K562 (cell line): ENCODE measurements around the gene SUCO. TPM values are rescaled to one million over a fixed set of nuclear protein-coding genes. Genes with fewer than 3 reads are reported as not detected.

Experiments used
- EP400 ChIP-seq: fragments of 450-650 bp; IDR thresholded peaks from 2 replicates; pipeline ENCODE4 v1.6.1; 2017; ENCODE audit warnings: antibody characterized with exemption, mild to moderate bottlenecking, moderate library complexity
- HNRNPK ChIP-seq: fragments of 200-400 bp; formaldehyde crosslinking; IDR thresholded peaks from one replicate; pipeline ENCODE4 v1.6.1; 2018; ENCODE audit warnings: mild to moderate bottlenecking, low read depth, low read length; ENCODE audit not compliant: poor library complexity, severe bottlenecking
- KLF13 ChIP-seq: fragments of 450-650 bp; IDR thresholded peaks from 2 replicates; pipeline ENCODE4 v1.6.1; 2016; ENCODE audit warnings: missing genetic modification characterization, low read depth, mild to moderate bottlenecking, missing compliant biosample characterization, moderate library complexity, borderline replicate concordance
- PTTG1 ChIP-seq: fragments of 450-650 bp; IDR thresholded peaks from 2 replicates; pipeline ENCODE4 v1.6.1; 2016; ENCODE audit warnings: low read depth, mild to moderate bottlenecking, missing genetic modification characterization, missing compliant biosample characterization
- ZNF140 ChIP-seq: fragments of 250-450 bp; sonication (Bioruptor Pico); IDR thresholded peaks from 2 replicates; pipeline ENCODE4 v1.8.0; 2021; ENCODE audit warnings: moderate library complexity, mild to moderate bottlenecking, inconsistent platforms
- ZNF217 ChIP-seq: sonication (generic); formaldehyde crosslinking; IDR thresholded peaks from 2 replicates; pipeline ENCODE4 v1.8.0; 2022; ENCODE audit warnings: mild to moderate bottlenecking, missing genetic modification reagents
- ZNF224 ChIP-seq: sonication (generic); formaldehyde crosslinking; IDR thresholded peaks from 2 replicates; pipeline ENCODE4 v1.8.0; 2022; ENCODE audit warnings: mild to moderate bottlenecking, missing genetic modification reagents
- polyA plus RNA-seq, 8 experiments: library from polyadenylated mRNA; depleted of rRNA in 4 of 8; stranded (reverse) in 5 of 8; unstranded in 3 of 8; fragments of >200 nt; fragmentation: Nextera tagmentation in 2 of 8; fragmentation: Illumina TruSeq in 1 of 8; extraction: Ambion mirVana in 2 of 8; extraction: Trizol in 1 of 8; gene quantifications; 2 replicates each; pipeline versions ENCODE4 v1.2.1 to v1.2.3, GENCODE V29; 2011 to 2014; ENCODE audit warnings: inconsistent platforms in 1 of 8, missing spikeins in 1 of 8
- total RNA-seq, 7 experiments: library from RNA; depleted of rRNA in 6 of 7; stranded (reverse); fragments of >200 nt in 6 of 7; fragmentation: Illumina TruSeq in 2 of 7; extraction: Trizol in 2 of 7; gene quantifications; 2 replicates each; pipeline versions ENCODE4 v1.2.1 to v1.2.3, GENCODE V29; 2011 to 2021; ENCODE audit warnings: low replicate concordance in 1 of 7
- TF ChIP-seq, protein P1 (sequence below), 3 experiments: fragments of 200-800 bp in 1 of 3; sonication (Bioruptor generic) in 1 of 3; sonication (generic) in 1 of 3; formaldehyde crosslinking in 1 of 3; IDR thresholded peaks; 2 replicates each; pipeline versions ENCODE4 v1.6.1 to v1.8.0; 2016 to 2022; ENCODE audit warnings: mild to moderate bottlenecking in 2 of 3, missing compliant biosample characterization in 2 of 3, missing genetic modification characterization in 2 of 3, missing genetic modification reagents in 1 of 3
- TF ChIP-seq, protein P2 (sequence below): fragments of 450-650 bp; conservative IDR thresholded peaks from 2 replicates; pipeline ENCODE4 v1.6.1; 2016; ENCODE audit warnings: missing genetic modification characterization, low read depth, mild to moderate bottlenecking, control low read depth, missing compliant biosample characterization
- TF ChIP-seq, protein P3 (sequence below), 2 experiments: fragments of 450-650 bp in 1 of 2; sonication (generic) in 1 of 2; formaldehyde crosslinking in 1 of 2; IDR thresholded peaks in 1 of 2; conservative IDR thresholded peaks in 1 of 2; 2 replicates each; pipeline versions ENCODE4 v1.6.1 to v1.8.1; 2016 to 2023; ENCODE audit warnings: mild to moderate bottlenecking in 2 of 2, moderate library complexity in 2 of 2, inconsistent platforms in 1 of 2, missing genetic modification reagents in 1 of 2
- TF ChIP-seq, protein P4 (sequence below), 2 experiments: fragments of 200-800 bp in 1 of 2; sonication (Bioruptor generic) in 1 of 2; sonication (generic) in 1 of 2; formaldehyde crosslinking in 1 of 2; IDR thresholded peaks in 1 of 2; conservative IDR thresholded peaks in 1 of 2; 2 replicates each; pipeline versions ENCODE4 v1.5.0 to v1.6.1; 2016 to 2020; ENCODE audit warnings: missing compliant biosample characterization in 1 of 2, missing genetic modification characterization in 1 of 2, missing genetic modification reagents in 1 of 2
- TF ChIP-seq, protein P5 (sequence below): fragments of 250-450 bp; sonication (Bioruptor Pico); IDR thresholded peaks from 2 replicates; pipeline ENCODE4 v1.8.0; 2022; ENCODE audit warnings: inconsistent platforms
- TF ChIP-seq, protein P6 (sequence below), 2 experiments: IDR thresholded peaks in 1 of 2; conservative IDR thresholded peaks in 1 of 2; 2 replicates each; pipeline ENCODE4 v1.6.1; 2016; ENCODE audit warnings: low read depth in 2 of 2, mild to moderate bottlenecking in 1 of 2, missing compliant biosample characterization in 1 of 2, missing genetic modification characterization in 1 of 2, moderate library complexity in 1 of 2

Gene SUCO
- total and polyA plus RNA-seq, 9 of the 15 experiments (the other 6 are each of a cell fraction or from before 2014, with no cell fraction given) = 2.5 to 20.6 (median 14.3) TPM

DNA sequence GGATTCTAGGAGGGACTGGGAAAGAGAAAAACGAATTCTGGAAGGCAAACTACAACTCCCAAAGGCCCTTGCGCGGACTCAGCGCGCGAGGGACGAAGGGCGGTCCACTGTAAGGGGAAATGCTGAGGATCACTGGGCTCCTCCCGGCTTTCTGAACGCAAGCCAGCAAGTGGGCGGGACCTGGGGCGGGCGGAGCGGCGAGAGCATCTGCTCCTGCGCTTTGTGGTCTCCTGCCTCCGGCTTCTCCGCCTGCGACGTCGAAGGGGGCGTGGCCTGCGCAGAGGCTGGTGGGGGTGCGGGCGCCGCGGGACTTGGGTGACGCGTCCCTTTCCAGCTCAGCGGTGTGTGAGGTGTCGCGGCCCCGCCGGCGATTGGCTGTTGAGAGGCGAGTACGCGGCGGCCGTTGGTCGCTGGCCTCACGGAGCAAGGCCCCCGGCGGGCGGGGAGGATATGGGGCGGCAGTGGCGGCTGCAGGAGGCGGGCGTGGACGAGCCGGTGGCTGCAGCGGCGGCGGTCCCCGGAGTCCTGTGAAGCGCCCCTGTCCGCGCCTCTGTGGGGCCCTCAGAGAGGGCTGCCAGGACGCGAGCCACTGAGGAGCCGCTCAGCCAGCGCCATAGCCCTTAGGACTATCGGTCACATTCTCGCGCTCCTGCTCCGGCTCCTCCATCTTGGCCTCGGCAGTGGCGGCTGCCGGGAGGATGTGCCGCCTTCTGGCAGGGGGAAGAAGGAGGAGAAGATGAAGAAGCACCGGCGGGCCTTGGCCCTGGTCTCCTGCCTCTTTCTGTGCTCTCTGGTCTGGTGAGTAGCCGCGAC lies at the start of gene SUCO (continued):
- TF ChIP-seq, protein P1, sequence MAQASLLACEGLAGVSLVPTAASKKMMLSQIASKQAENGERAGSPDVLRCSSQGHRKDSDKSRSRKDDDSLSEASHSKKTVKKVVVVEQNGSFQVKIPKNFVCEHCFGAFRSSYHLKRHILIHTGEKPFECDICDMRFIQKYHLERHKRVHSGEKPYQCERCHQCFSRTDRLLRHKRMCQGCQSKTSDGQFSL (CRISPR knock-in tag; IDR thresholded peaks at IDR 0.05) = peak; percentile 99
- TF ChIP-seq, protein P1 (tag; IDR thresholded peaks at IDR 0.05) = peak in 1 of 2 experiments; percentile 87; a peak in 2 of 4 replicates
- TF ChIP-seq, protein P2, sequence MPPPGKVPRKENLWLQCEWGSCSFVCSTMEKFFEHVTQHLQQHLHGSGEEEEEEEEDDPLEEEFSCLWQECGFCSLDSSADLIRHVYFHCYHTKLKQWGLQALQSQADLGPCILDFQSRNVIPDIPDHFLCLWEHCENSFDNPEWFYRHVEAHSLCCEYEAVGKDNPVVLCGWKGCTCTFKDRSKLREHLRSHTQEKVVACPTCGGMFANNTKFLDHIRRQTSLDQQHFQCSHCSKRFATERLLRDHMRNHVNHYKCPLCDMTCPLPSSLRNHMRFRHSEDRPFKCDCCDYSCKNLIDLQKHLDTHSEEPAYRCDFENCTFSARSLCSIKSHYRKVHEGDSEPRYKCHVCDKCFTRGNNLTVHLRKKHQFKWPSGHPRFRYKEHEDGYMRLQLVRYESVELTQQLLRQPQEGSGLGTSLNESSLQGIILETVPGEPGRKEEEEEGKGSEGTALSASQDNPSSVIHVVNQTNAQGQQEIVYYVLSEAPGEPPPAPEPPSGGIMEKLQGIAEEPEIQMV (tag) = no peak
- TF ChIP-seq ZNF140 (CRISPR knock-in tag) (no peak), KLF13 (tag) (peak; percentile 95), EP400 (peak; percentile 88), ZNF224 (no peak), HNRNPK (no peak), ZNF217 (CRISPR knock-in tag) (no peak), PTTG1 (tag) (no peak)
- TF ChIP-seq, protein P3, sequence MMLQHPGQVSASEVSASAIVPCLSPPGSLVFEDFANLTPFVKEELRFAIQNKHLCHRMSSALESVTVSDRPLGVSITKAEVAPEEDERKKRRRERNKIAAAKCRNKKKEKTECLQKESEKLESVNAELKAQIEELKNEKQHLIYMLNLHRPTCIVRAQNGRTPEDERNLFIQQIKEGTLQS (IDR thresholded peaks at IDR 0.05) = no peak
- TF ChIP-seq, protein P3 (CRISPR knock-in tag; conservative IDR thresholded peaks at IDR 0.05) = no peak
- TF ChIP-seq, protein P4, sequence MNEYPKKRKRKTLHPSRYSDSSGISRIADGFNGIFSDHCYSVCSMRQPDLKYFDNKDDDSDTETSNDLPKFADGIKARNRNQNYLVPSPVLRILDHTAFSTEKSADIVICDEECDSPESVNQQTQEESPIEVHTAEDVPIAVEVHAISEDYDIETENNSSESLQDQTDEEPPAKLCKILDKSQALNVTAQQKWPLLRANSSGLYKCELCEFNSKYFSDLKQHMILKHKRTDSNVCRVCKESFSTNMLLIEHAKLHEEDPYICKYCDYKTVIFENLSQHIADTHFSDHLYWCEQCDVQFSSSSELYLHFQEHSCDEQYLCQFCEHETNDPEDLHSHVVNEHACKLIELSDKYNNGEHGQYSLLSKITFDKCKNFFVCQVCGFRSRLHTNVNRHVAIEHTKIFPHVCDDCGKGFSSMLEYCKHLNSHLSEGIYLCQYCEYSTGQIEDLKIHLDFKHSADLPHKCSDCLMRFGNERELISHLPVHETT (CRISPR knock-in tag; conservative IDR thresholded peaks at IDR 0.05 in 1 of 2, IDR thresholded peaks at IDR 0.05 in 1 of 2) = no peak; a peak in 1 of 4 replicates
- TF ChIP-seq, protein P5, sequence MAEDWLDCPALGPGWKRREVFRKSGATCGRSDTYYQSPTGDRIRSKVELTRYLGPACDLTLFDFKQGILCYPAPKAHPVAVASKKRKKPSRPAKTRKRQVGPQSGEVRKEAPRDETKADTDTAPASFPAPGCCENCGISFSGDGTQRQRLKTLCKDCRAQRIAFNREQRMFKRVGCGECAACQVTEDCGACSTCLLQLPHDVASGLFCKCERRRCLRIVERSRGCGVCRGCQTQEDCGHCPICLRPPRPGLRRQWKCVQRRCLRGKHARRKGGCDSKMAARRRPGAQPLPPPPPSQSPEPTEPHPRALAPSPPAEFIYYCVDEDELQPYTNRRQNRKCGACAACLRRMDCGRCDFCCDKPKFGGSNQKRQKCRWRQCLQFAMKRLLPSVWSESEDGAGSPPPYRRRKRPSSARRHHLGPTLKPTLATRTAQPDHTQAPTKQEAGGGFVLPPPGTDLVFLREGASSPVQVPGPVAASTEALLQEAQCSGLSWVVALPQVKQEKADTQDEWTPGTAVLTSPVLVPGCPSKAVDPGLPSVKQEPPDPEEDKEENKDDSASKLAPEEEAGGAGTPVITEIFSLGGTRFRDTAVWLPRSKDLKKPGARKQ = no peak
- TF ChIP-seq, protein P6, sequence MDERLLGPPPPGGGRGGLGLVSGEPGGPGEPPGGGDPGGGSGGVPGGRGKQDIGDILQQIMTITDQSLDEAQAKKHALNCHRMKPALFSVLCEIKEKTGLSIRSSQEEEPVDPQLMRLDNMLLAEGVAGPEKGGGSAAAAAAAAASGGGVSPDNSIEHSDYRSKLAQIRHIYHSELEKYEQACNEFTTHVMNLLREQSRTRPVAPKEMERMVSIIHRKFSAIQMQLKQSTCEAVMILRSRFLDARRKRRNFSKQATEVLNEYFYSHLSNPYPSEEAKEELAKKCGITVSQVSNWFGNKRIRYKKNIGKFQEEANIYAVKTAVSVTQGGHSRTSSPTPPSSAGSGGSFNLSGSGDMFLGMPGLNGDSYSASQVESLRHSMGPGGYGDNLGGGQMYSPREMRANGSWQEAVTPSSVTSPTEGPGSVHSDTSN (CRISPR knock-in tag; IDR thresholded peaks at IDR 0.05; ENCODE audit: low read depth) = no peak
- TF ChIP-seq, protein P6 (tag; conservative IDR thresholded peaks at IDR 0.05; ENCODE audit: low read depth) = no peak
